GM21576 (cell line): ENCODE data around the gene PSMD1.
A peak's percentile ranks its signal among the peaks of the same experiment; 100 is the strongest.

Experiments used
- ATAC-seq: cut with Tn5 transposase; IDR thresholded peaks from one replicate; pipeline ENCODE4 v1.9.1; 2021; ENCODE audit warnings: mild to moderate bottlenecking, moderate library complexity; ENCODE audit not compliant: unreplicated experiment

The PSMD1 gene

DNA sequence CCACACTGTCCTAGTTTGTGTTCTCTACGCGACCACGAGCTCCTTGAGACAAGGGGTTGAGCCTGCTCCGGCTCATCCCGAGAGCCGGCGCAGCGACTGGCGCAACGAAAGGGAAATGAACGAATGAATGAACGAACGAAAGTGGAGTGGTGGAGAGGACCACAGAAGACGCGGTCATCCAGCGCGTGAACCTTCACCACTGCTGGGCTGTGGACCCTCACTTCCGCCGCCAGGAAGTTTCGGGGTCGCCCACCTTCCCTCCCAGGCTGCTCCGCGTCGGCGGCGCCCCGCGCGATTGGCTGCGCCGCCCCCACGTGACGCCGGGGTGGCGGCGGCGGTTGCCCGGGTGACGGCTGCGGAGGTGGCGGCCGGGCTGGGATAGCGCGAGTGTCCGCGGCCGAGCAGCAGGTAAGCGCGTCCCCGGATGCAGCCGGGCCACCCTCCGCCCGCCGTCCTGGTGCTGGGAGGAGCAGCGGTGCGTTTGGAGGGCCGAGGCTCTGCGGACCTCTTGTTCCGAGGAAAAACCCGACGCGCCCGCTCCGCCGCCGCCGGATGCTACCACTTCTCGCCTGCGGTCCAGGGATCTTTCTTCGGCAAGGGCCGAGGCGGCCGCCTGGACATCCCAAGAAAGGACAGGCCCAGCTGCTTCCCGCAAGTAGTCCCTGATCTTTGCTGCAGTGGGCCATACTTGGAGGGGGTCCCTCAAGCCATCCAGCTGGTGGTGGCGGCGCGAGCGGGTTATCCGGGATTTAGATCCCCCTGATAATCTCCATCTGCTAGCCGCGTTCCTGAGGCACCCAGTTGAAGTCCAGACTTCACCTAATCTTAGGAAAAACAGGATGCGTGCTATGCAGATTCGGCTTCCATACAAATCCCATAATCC, 141.9 kb downstream of the PSMD1 start, which contains the start of gene ARMC9:
Gene ARMC9, plus strand, starts transcription at position 341 of the 883 bp plus-strand sequence. CDS start 7,608 bp downstream, outside the sequence.
- ATAC-seq = peak; percentile 98

- ATAC-seq = no peak
Measured at GRCh38 chr2:231199219-231199618, 142.6 kb downstream of the PSMD1 start.

GRCh38 chr2:231200805-231201474, 144.3 kb downstream of the PSMD1 start:
- ATAC-seq = no peak

DNA sequence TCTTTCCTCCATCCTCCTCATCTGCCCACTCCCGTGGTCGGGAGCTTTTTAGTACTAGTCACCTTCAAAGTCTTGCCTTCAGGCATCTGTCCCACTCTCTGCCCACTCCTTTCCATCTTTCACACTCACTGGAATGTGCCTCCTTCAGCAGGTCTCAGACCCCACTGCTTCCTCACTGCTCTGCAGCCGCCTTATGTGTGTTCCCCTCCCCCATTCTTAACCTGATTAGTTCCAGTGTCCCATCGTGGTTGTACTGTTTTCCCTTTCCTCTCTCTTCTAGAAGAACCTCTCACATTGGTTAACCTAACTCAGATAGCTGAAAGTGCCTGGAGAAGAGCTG, 144.8 kb downstream of the PSMD1 start:
- ATAC-seq = no peak

DNA sequence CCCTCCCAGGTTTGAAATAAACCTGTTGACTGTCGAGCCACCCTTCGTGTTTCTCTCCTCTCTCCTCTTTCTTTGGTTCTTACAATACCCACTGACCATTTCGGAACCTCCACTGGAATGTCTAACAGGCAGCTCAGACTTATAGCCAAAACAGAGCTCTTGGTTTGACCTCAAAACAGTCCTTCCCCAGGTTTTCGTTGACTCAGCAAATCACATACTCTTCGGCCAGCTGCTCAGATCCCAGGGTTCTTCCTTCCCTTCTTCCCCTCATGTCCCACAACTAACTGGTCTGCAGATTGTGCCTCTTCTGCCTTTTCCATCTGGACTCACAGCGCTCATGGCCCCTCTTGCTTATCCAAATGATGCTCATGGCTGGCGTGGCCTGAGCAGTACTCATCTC, 146.4 kb downstream of the PSMD1 start:
- ATAC-seq = no peak

GRCh38 chr2:231204146-231204545, 147.5 kb downstream of the PSMD1 start:
- no peak for ATAC-seq

GRCh38 chr2:231204581-231204980, 147.9 kb downstream of the PSMD1 start:
- ATAC-seq = no peak

- no peak for ATAC-seq
Measured at GRCh38 chr2:231207734-231208133, 151.1 kb downstream of the PSMD1 start.

GRCh38 chr2:231210782-231211181, 154.1 kb downstream of the PSMD1 start:
- ATAC-seq = no peak

- ATAC-seq = no peak
Measured at GRCh38 chr2:231211486-231211885, 154.8 kb downstream of the PSMD1 start.

- ATAC-seq = no peak
Measured at GRCh38 chr2:231212329-231212845, 155.7 kb downstream of the PSMD1 start.

GRCh38 chr2:231213931-231214642, 157.4 kb downstream of the PSMD1 start:
- no peak for ATAC-seq

GRCh38 chr2:231218366-231218765, 161.7 kb downstream of the PSMD1 start:
- no peak for ATAC-seq

DNA sequence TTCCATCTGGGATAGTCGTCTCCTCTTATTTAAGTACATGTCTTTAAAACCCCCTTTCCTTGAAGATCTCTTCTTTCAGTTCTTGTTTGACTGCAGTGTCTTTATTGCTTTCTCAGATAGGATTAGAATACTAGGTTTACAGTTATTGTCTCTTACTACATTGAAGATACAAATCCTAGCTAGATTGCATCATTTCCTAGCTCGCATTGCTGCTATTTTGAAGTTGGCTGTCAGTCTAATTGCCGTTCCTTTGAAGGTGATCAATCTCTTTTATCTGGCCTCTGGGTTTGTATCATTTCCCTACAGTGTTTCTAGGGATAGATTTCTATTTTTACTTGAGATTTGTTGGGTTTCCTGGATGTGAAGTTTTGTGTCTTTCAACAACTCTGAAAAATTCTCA, 162.6 kb downstream of the PSMD1 start:
- no peak for ATAC-seq

DNA sequence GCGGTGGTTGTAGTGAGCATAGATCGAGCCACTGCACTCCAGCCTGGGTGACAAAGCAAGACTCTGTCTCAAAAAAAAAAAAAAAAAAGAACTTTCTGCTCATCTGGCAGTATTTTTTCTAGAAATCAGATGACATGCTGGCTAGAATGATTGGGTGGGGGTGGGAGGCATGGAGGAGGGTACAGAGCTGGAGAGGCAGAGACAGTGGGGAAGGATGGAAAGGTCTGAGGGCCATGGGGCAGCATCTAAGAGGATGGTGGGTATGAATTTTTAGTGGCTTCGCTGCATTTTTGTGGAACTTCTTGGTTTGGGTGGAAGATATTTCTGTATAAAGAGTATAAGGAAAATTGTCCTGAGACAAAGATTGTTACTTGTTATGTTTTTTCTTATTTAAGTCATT, 165.1 kb downstream of the PSMD1 start:
- no peak for ATAC-seq
